VCaP (cell line): ENCODE results near the gene HSD3B7.

ENCODE experiments used
- H3K27ac ChIP-seq: fragments of 450-650 bp; 2 replicates; pipeline ENCODE4 v1.5.1; 2017
- TF ChIP-seq, protein P1 (sequence below): fragments of 450-650 bp; conservative IDR thresholded peaks from 2 replicates; pipeline ENCODE4 v1.5.1; 2017; ENCODE audit warnings: mild to moderate bottlenecking, moderate library complexity

The HSD3B7 gene

GRCh38 chr16:30986129-30986991, 1.4 kb downstream of the HSD3B7 start:
- TF ChIP-seq, protein P1, sequence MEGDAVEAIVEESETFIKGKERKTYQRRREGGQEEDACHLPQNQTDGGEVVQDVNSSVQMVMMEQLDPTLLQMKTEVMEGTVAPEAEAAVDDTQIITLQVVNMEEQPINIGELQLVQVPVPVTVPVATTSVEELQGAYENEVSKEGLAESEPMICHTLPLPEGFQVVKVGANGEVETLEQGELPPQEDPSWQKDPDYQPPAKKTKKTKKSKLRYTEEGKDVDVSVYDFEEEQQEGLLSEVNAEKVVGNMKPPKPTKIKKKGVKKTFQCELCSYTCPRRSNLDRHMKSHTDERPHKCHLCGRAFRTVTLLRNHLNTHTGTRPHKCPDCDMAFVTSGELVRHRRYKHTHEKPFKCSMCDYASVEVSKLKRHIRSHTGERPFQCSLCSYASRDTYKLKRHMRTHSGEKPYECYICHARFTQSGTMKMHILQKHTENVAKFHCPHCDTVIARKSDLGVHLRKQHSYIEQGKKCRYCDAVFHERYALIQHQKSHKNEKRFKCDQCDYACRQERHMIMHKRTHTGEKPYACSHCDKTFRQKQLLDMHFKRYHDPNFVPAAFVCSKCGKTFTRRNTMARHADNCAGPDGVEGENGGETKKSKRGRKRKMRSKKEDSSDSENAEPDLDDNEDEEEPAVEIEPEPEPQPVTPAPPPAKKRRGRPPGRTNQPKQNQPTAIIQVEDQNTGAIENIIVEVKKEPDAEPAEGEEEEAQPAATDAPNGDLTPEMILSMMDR = no peak
- H3K27ac ChIP-seq = no peak overlapping the region

DNA sequence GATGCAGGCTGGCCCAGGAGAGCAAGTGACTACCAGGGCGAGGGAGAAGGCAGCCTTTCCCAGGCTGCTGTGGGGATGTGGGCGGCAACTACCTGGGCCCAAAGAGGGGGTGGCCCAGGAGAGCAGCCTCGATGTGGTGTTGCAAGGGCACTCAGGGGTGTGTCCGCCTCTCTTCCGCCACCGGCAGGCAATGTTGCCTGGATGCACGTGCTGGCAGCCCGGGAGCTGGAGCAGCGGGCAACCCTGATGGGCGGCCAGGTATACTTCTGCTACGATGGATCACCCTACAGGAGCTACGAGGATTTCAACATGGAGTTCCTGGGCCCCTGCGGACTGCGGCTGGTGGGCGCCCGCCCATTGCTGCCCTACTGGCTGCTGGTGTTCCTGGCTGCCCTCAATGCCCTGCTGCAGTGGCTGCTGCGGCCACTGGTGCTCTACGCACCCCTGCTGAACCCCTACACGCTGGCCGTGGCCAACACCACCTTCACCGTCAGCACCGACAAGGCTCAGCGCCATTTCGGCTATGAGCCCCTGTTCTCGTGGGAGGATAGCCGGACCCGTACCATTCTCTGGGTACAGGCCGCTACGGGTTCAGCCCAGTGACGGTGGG, 2.7 kb downstream of the HSD3B7 start:
- TF ChIP-seq, protein P1 = no peak

DNA sequence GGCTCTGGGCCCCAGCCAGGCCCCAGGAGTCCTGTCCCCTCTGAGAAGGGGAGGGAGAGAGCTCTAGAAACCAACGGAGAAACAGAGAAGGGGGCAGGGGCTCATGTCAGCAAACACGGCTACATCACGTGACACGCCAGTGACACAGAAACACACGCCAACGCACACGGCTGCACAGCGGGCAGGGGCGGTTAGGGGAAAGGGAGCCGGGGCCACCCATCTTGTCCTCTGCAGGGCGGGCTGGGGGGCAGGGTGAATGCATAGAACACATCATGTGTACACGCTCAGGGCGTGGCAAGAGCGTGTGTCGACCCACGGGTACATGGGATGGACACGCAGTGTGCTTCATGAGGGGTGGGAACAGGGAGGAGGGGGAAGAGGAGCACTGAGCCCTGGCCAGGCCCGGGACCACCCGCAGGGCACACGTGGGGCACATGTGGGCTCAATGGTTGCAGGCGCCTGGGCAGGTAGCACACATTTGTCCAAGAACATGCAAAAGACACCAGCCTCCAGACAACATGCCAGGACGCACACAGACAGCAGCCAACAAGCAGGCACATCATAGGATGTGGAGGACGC, 4.6 kb downstream of the HSD3B7 start:
- no peak overlapping the region for H3K27ac ChIP-seq
- TF ChIP-seq, protein P1 = no peak

More for the DNA sequence above, 2.7 kb downstream of the HSD3B7 start:
- H3K27ac ChIP-seq = no peak overlapping the region

GRCh38 chr16:30990105-30990504, 5.1 kb downstream of the HSD3B7 start:
- TF ChIP-seq, protein P1 = no peak
- no peak overlapping the region for H3K27ac ChIP-seq

- H3K27ac ChIP-seq = no peak overlapping the region
- TF ChIP-seq, protein P1 = no peak
Observed at GRCh38 chr16:30991052-30991451, 6.0 kb downstream of the HSD3B7 start.

- no peak overlapping the region for H3K27ac ChIP-seq
- TF ChIP-seq, protein P1 = no peak
Observed at GRCh38 chr16:30992276-30992780, 7.3 kb downstream of the HSD3B7 start.
